ENCODE measurements around the gene IQUB. TPM values are rescaled to one million over a fixed set of nuclear protein-coding genes. Genes with fewer than 3 reads are reported as not detected.

Gene IQUB
- total and polyA plus RNA-seq, 2 donors (not counting 1 experiment from before 2014, with no cell fraction given) = 0.09 to 0.83 TPM

- Histone ChIP-seq H3K9ac (ENCODE audit: insufficient read depth, low read length) (no peak overlapping the region), H3K27ac (ENCODE audit: insufficient read depth, low read length) (no peak overlapping the region), H3K79me2 (ENCODE audit: control insufficient read depth, insufficient read depth, low read length) (no peaks in the 10 kb centered on the region), H3K4me1 (ENCODE audit: control insufficient read depth, extremely low read depth, insufficient read depth, low read length) (no peaks in the 10 kb centered on the region), H4K20me1 (ENCODE audit: control insufficient read depth, extremely low read depth, insufficient read depth, low read length) (no peaks in the 10 kb centered on the region), H3K27me3 (ENCODE audit: control insufficient read depth, insufficient read depth, low read length) (no peaks in the 10 kb centered on the region), H3K36me3 (ENCODE audit: control insufficient read depth, insufficient read depth, low read length) (no peaks in the 10 kb centered on the region), H3K4me3 (replicated peaks in 1 of 4; ENCODE audit: control extremely low read depth in 1 of 4, insufficient read depth in 1 of 4, low read depth in 3 of 4, low read length in 4 of 4) (no peak overlapping the region), H3K4me2 (ENCODE audit: extremely low read depth, insufficient read depth, low read length) (no peak overlapping the region), H2AFZ (ENCODE audit: low read length) (no peak overlapping the region), H3K9me3 (ENCODE audit: control insufficient read depth, insufficient read depth, low read depth, low read length) (no peaks in the 10 kb centered on the region)
- no peak for TF ChIP-seq EZH2 (IDR thresholded peaks at IDR 0.05; ENCODE audit: low read length, missing control alignments)
- no peak for TF ChIP-seq CTCF (conservative IDR thresholded peaks at IDR 0.05 in 1 of 2, IDR thresholded peaks at IDR 0.05 in 1 of 2; ENCODE audit: low read depth in 1 of 2, low read length in 2 of 2)
- no peak for DNase-seq (ENCODE audit: low read depth in 2 of 2)
Measured at GRCh38 chr7:123423622-123424021, 110.8 kb downstream of the IQUB start.

- no peak overlapping the region for H3K4me3 ChIP-seq (replicated peaks in 1 of 4; ENCODE audit: control extremely low read depth in 1 of 4, insufficient read depth in 1 of 4, low read depth in 3 of 4, low read length in 4 of 4)
- DNase-seq (ENCODE audit: low read depth in 2 of 2) = no peak
- H2AFZ ChIP-seq (ENCODE audit: low read length) = no peak overlapping the region
- H3K4me2 ChIP-seq (ENCODE audit: extremely low read depth, insufficient read depth, low read length) = no peak overlapping the region
- no peaks in the 10 kb centered on the region for H3K27me3 ChIP-seq (ENCODE audit: control insufficient read depth, insufficient read depth, low read length)
- H3K9ac ChIP-seq (ENCODE audit: insufficient read depth, low read length) = no peak overlapping the region
- H3K36me3 ChIP-seq (ENCODE audit: control insufficient read depth, insufficient read depth, low read length) = no peaks in the 10 kb centered on the region
- no peak overlapping the region for H3K27ac ChIP-seq (ENCODE audit: insufficient read depth, low read length)
- no peaks in the 10 kb centered on the region for H4K20me1 ChIP-seq (ENCODE audit: control insufficient read depth, extremely low read depth, insufficient read depth, low read length)
- H3K9me3 ChIP-seq (ENCODE audit: control insufficient read depth, insufficient read depth, low read depth, low read length) = no peaks in the 10 kb centered on the region
- H3K4me1 ChIP-seq (ENCODE audit: control insufficient read depth, extremely low read depth, insufficient read depth, low read length) = no peaks in the 10 kb centered on the region
- no peaks in the 10 kb centered on the region for H3K79me2 ChIP-seq (ENCODE audit: control insufficient read depth, insufficient read depth, low read length)
- TF ChIP-seq EZH2 (IDR thresholded peaks at IDR 0.05; ENCODE audit: low read length, missing control alignments) (no peak), CTCF (conservative IDR thresholded peaks at IDR 0.05 in 1 of 2, IDR thresholded peaks at IDR 0.05 in 1 of 2; ENCODE audit: low read depth in 1 of 2, low read length in 2 of 2) (no peak)
Measured at GRCh38 chr7:123417580-123417979, 116.8 kb downstream of the IQUB start.

- Histone ChIP-seq H2AFZ (ENCODE audit: low read length) (no peak overlapping the region), H3K4me2 (ENCODE audit: extremely low read depth, insufficient read depth, low read length) (no peak overlapping the region), H3K36me3 (ENCODE audit: control insufficient read depth, insufficient read depth, low read length) (no peaks in the 10 kb centered on the region), H4K20me1 (ENCODE audit: control insufficient read depth, extremely low read depth, insufficient read depth, low read length) (no peaks in the 10 kb centered on the region), H3K27ac (ENCODE audit: insufficient read depth, low read length) (no peak overlapping the region), H3K79me2 (ENCODE audit: control insufficient read depth, insufficient read depth, low read length) (no peaks in the 10 kb centered on the region), H3K9me3 (ENCODE audit: control insufficient read depth, insufficient read depth, low read depth, low read length) (no peaks in the 10 kb centered on the region), H3K4me3 (replicated peaks in 1 of 4; ENCODE audit: control extremely low read depth in 1 of 4, insufficient read depth in 1 of 4, low read depth in 3 of 4, low read length in 4 of 4) (no peak overlapping the region), H3K9ac (ENCODE audit: insufficient read depth, low read length) (no peak overlapping the region), H3K27me3 (ENCODE audit: control insufficient read depth, insufficient read depth, low read length) (no peaks in the 10 kb centered on the region), H3K4me1 (ENCODE audit: control insufficient read depth, extremely low read depth, insufficient read depth, low read length) (no peaks in the 10 kb centered on the region)
- no peak for TF ChIP-seq EZH2 (IDR thresholded peaks at IDR 0.05; ENCODE audit: low read length, missing control alignments)
- TF ChIP-seq CTCF (conservative IDR thresholded peaks at IDR 0.05 in 1 of 2, IDR thresholded peaks at IDR 0.05 in 1 of 2; ENCODE audit: low read depth in 1 of 2, low read length in 2 of 2) = no peak
- DNase-seq (ENCODE audit: low read depth in 2 of 2) = no peak
Measured at GRCh38 chr7:123415625-123416024, 118.8 kb downstream of the IQUB start.
